GM12801 (cell line): ENCODE results near the gene CACNA2D2.

Source experiments
- CTCF ChIP-seq: IDR thresholded peaks from one replicate; pipeline ENCODE4 v1.5.1; 2011; ENCODE audit warnings: control low read depth; ENCODE audit not compliant: insufficient read length; ENCODE audit errors: extremely low read depth

The CACNA2D2 gene

GRCh38 chr3:50396502-50396901 is 106.9 kb downstream of the CACNA2D2 start:
- no peak for TF ChIP-seq CTCF

- TF ChIP-seq CTCF: no peak
Measured at GRCh38 chr3:50395070-50395860, 108.2 kb downstream of the CACNA2D2 start.

GRCh38 chr3:50393061-50393460 is 110.4 kb downstream of the CACNA2D2 start:
- no peak for TF ChIP-seq CTCF

- no peak for TF ChIP-seq CTCF
Measured at GRCh38 chr3:50392101-50392715, 111.2 kb downstream of the CACNA2D2 start.

GRCh38 chr3:50390508-50391224 is 112.8 kb downstream of the CACNA2D2 start:
- no peak for TF ChIP-seq CTCF

- TF ChIP-seq CTCF: no peak
Measured at GRCh38 chr3:50389414-50389767, 114.0 kb downstream of the CACNA2D2 start.

- TF ChIP-seq CTCF: no peak
Measured at GRCh38 chr3:50388720-50389413, 114.6 kb downstream of the CACNA2D2 start.
